HAP-1 (cell line): ENCODE measurements around the gene MLLT10.

Experiments used
- DNase-seq, 2 experiments: peaks; one replicate each; pipeline ENCODE4 v3.0.0-alpha.2; 2016 to 2020; ENCODE audit warnings: low spot score in 2 of 2
- H3K27me3 ChIP-seq: fragments of 250-450 bp; sonication (Bioruptor Pico); 2 replicates; pipeline ENCODE4 v1.5.1; 2020; ENCODE audit warnings: low read depth, mild to moderate bottlenecking, moderate library complexity
- H3K36me3 ChIP-seq: fragments of 250-450 bp; sonication (Bioruptor Pico); replicated peaks from 2 replicates; pipeline ENCODE4 v1.5.1; 2020; ENCODE audit warnings: mild to moderate bottlenecking
- H3K4me1 ChIP-seq: fragments of 250-450 bp; sonication (Bioruptor Pico); 2 replicates; pipeline ENCODE4 v1.5.1; 2020; ENCODE audit warnings: mild to moderate bottlenecking
- H3K4me3 ChIP-seq: fragments of 250-450 bp; sonication (Bioruptor Pico); 2 replicates; pipeline ENCODE4 v1.5.1; 2020; ENCODE audit warnings: mild to moderate bottlenecking, moderate library complexity
- H3K9me3 ChIP-seq: fragments of 250-450 bp; sonication (Bioruptor Pico); 2 replicates; pipeline ENCODE4 v1.5.1; 2020; ENCODE audit warnings: mild to moderate bottlenecking, moderate library complexity
- in situ Hi-C: fragments of 300-500 bp; cut with MboI; formaldehyde crosslinking; loops from 3 replicates; pipeline ENCODE4 v1.14.3; 2020; ENCODE audit warnings: low sequenced_read_pairs, inconsistent platforms, mixed read lengths

Gene MLLT10

GRCh38 chr10:21533467-21534279, at the start of gene MLLT10:
TSS of gene MLLT10 (plus strand) at chr10:21534232. CDS start at chr10:21534645, 413 bp downstream.
- Histone ChIP-seq H3K9me3 (no peaks in the 10 kb centered on the region), H3K36me3 (peaks cover 19% of the 10 kb centered on the region), H3K4me3 (peak within 1 kb of the TSS; percentile 57), H3K4me1 (peaks cover 41% of the 10 kb centered on the region), H3K27me3 (no peaks in the 10 kb centered on the region)
- in situ Hi-C loops = no loop called here
- DNase-seq = peak; percentile 91 to 96

GRCh38 chr10:21487416-21488180, 46.4 kb upstream of the MLLT10 start:
- no peaks in the 10 kb centered on the region for H3K36me3 ChIP-seq
- H3K27me3 ChIP-seq = no peaks in the 10 kb centered on the region
- H3K4me1 ChIP-seq = 0 out of 2 replicates have a peak, but pooled peaks cover 4% of the 10 kb centered on the region
- no peak for DNase-seq
- no peaks in the 10 kb centered on the region for H3K9me3 ChIP-seq
- H3K4me3 ChIP-seq = no peak overlapping the region
- in situ Hi-C loops = loop anchor here (10.0 to 25.0 kb wide), 3 partner anchors 213 to 475 kb away; no protein-coding TSS in a partner anchor

- in situ Hi-C loops = loop anchor here (10.0 to 25.0 kb wide), 3 partner anchors 214 to 474 kb away; no protein-coding TSS in a partner anchor
- Histone ChIP-seq H3K4me3 (no peak overlapping the region), H3K36me3 (no peaks in the 10 kb centered on the region), H3K4me1 (0 out of 2 replicates have a peak, but pooled peaks cover 4% of the 10 kb centered on the region), H3K9me3 (no peaks in the 10 kb centered on the region), H3K27me3 (no peaks in the 10 kb centered on the region)
- DNase-seq = no peak
These were observed 45.6 kb upstream of the MLLT10 start for GRCh38 chr10:21488246-21488956.

GRCh38 chr10:21488957-21489446, 45.0 kb upstream of the MLLT10 start:
- no peaks in the 10 kb centered on the region for H3K36me3 ChIP-seq
- no peaks in the 10 kb centered on the region for H3K9me3 ChIP-seq
- H3K4me3 ChIP-seq = no peak overlapping the region
- no peaks in the 10 kb centered on the region for H3K27me3 ChIP-seq
- in situ Hi-C loops = loop anchor here (10.0 to 25.0 kb wide), 3 partner anchors 214 to 473 kb away; no protein-coding TSS in a partner anchor
- DNase-seq = no peak
- H3K4me1 ChIP-seq = 0 out of 2 replicates have a peak, but pooled peaks cover 1% of the 10 kb centered on the region

- in situ Hi-C loops = loop anchor here (25.0 kb wide), 2 partner anchors 403 to 472 kb away; no protein-coding TSS in a partner anchor
- Histone ChIP-seq H3K4me1 (no peaks in the 10 kb centered on the region; the same call in 1 of the 2 replicates), H3K9me3 (no peaks in the 10 kb centered on the region), H3K27me3 (no peaks in the 10 kb centered on the region), H3K4me3 (no peak overlapping the region), H3K36me3 (no peaks in the 10 kb centered on the region)
- DNase-seq = no peak
These were observed 43.9 kb upstream of the MLLT10 start for GRCh38 chr10:21490028-21490710.

DNA sequence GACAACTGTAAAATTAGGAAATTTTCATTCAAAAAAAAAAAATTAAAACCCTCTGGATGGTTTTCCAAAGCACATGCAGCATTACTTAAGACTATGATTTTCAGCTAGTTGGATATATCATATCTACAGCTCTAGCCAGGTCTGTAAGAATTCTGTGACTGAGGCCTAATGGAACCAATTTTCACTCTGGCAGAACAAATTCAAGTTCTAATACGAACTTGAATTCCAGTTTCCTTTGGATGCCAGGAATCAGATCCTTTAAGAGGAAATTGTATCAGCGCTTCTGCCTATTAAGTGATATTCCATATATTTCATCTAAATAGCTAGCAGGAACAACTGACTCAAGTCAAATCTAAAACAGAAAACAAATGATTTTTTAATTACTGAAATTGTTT, 43.3 kb upstream of the MLLT10 start:
- Histone ChIP-seq H3K4me3 (no peak overlapping the region), H3K36me3 (no peaks in the 10 kb centered on the region), H3K4me1 (no peaks in the 10 kb centered on the region; the same call in 1 of the 2 replicates), H3K27me3 (no peaks in the 10 kb centered on the region), H3K9me3 (no peaks in the 10 kb centered on the region)
- no peak for DNase-seq
- in situ Hi-C loops = loop anchor here (25.0 kb wide), 2 partner anchors 403 to 472 kb away; no protein-coding TSS in a partner anchor

DNA sequence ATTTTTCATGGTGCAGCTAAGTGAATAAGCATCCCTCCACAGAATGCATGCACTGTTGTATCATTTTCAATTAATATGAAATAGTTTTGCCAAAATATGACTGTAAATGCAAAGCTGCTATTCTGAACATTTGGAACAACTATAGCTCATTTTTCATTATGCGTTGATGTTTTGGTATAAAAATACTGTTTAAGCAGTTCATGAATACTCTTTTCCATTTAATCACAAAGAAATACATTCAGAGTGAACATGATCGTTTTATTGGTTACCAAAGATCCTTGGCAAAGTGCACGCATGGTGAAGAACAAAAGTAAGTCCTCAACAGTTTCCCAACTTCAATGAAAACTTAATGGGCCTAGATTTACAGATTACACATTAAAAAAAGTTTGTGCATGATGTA, 41.6 kb upstream of the MLLT10 start:
- Histone ChIP-seq H3K4me1 (no peaks in the 10 kb centered on the region; the same call in 1 of the 2 replicates), H3K4me3 (no peak overlapping the region), H3K9me3 (no peaks in the 10 kb centered on the region), H3K36me3 (no peaks in the 10 kb centered on the region), H3K27me3 (no peaks in the 10 kb centered on the region)
- no peak for DNase-seq
- in situ Hi-C loops = loop anchor here (25.0 kb wide), 2 partner anchors 405 to 470 kb away; no protein-coding TSS in a partner anchor

GRCh38 chr10:21493784-21494183, 40.2 kb upstream of the MLLT10 start:
- H3K36me3 ChIP-seq = no peaks in the 10 kb centered on the region
- peaks cover 4% of the 10 kb centered on the region for H3K4me1 ChIP-seq
- DNase-seq = no peak
- in situ Hi-C loops = loop anchor here (25.0 kb wide), 2 partner anchors 406 to 469 kb away; no protein-coding TSS in a partner anchor
- no peak overlapping the region for H3K4me3 ChIP-seq
- no peaks in the 10 kb centered on the region for H3K9me3 ChIP-seq
- no peaks in the 10 kb centered on the region; the same call in 1 of the 2 replicates for H3K27me3 ChIP-seq

DNA sequence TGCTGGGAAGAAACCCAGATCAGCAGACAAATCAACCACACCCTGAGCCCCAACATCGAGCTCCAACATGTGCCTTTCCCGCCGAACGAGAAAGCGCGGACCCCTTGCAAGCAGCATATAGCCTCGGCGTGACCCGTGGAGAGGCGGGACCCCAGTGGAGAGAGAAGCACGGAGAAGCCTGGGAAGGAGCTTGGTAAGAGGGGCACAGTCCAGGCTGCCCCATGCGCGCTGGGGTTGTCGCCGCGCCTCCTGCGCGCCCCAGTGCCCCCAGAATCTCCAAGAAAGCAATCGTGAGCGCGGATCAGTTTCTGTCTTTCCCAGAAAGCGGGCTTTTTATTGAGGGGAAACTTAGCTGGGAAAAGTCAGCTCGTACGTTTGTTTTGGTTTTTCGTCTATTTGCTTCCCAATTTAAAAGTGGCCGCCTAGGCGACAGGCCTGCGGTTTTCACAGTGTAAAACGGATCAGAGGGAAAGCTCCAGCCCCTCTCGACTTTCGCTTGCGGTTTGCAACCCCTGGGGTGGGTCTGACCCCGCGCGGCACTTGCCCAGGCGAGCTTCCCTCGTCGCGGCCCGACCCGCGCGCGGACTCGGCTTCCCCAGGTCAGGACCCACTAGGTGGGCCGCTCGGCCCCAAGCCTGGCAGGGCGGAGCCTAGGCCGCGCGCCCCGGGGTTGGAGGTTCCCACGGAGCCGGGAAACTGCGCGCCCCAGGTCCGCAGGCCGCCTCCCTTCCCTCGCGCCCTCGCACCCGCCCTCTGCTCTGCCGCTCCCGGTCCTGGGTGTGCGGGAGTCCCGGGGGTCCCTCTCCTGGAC, 39.6 kb upstream of the MLLT10 start:
- Histone ChIP-seq H3K4me1 (peaks cover 5% of the 10 kb centered on the region), H3K9me3 (no peaks in the 10 kb centered on the region), H3K27me3 (no peaks in the 10 kb centered on the region; the same call in 1 of the 2 replicates), H3K36me3 (no peaks in the 10 kb centered on the region), H3K4me3 (peak overlapping the region; percentile 72)
- peak in 1 of 2 experiments; percentile 66 for DNase-seq
- in situ Hi-C loops = loop anchor here (25.0 kb wide), 2 partner anchors 407 to 468 kb away; no protein-coding TSS in a partner anchor

DNA sequence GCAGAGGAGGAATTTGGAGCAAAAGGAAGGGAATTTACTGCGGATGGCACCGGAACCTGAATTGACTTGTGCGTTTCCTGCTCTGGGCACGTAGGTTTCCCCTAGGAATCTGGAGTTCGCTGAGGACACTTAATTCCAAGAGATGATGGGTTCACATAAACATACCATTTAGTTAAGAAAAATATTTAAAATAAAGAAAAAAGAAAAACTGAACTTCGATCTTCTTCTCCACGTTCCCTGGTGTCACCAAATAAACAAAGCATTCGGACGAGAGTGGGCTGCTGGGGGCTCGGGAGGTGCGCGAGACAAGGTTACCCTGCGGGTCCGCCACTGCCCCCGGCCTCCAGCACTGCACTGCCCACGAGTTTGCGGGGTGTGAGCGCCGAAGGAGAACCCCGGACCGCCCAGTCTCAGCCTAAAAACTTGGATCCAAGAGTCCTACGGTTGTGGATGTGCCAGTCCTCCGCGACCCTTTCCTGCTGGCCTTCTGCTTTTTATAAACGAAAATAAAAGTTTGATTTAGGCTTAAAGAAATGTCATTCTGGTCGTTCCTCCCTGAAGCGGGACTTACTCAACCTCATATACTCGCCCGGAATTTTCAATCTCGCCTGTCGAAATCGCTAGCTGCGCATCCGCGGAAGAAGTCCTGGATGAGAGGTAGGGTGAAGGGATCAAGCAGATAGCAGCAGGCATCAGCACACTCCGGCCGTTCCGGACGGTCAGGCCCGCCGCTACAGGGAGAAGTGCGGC, 38.9 kb upstream of the MLLT10 start:
- in situ Hi-C loops = loop anchor here (25.0 kb wide), 2 partner anchors 408 to 467 kb away; no protein-coding TSS in a partner anchor
- no peaks in the 10 kb centered on the region for H3K36me3 ChIP-seq
- peak in 1 of 2 experiments; percentile 33 for DNase-seq
- no peaks in the 10 kb centered on the region; the same call in 1 of the 2 replicates for H3K27me3 ChIP-seq
- no peaks in the 10 kb centered on the region for H3K9me3 ChIP-seq
- H3K4me1 ChIP-seq = peaks cover 5% of the 10 kb centered on the region
- H3K4me3 ChIP-seq = peak overlapping the region; percentile 72

- in situ Hi-C loops = loop anchor here (25.0 kb wide), 2 partner anchors 409 to 466 kb away; no protein-coding TSS in a partner anchor
- peak; percentile 80 to 93 for DNase-seq
- Histone ChIP-seq H3K4me3 (peak overlapping the region; percentile 72), H3K27me3 (no peaks in the 10 kb centered on the region; the same call in 1 of the 2 replicates), H3K9me3 (no peaks in the 10 kb centered on the region), H3K4me1 (peaks cover 5% of the 10 kb centered on the region), H3K36me3 (no peaks in the 10 kb centered on the region)
These were observed 38.2 kb upstream of the MLLT10 start for GRCh38 chr10:21495752-21496342.
